Neural progenitor cell (in vitro differentiated cells): ENCODE data around the gene PADI1. TPM values are rescaled to one million over a fixed set of nuclear protein-coding genes. Genes with fewer than 3 reads are reported as not detected.

Experiments
- DNase-seq: peaks from one replicate; pipeline ENCODE4 v3.0.0-alpha.2; 2016; ENCODE audit warnings: low spot score
- H2AFZ ChIP-seq: fragments of 200-600 bp; sonication (generic); replicated peaks from 2 replicates; pipeline ENCODE4 v1.6.1; 2016; ENCODE audit warnings: antibody characterized with exemption
- H3F3A ChIP-seq: fragments of 200-600 bp; sonication (generic); 2 replicates; pipeline ENCODE4 v1.6.1; 2016; ENCODE audit warnings: antibody characterized with exemption, low read depth
- H3K27ac ChIP-seq: fragments of 200-600 bp; sonication (generic); 2 replicates; pipeline ENCODE4 v1.5.1; 2016; ENCODE audit warnings: mild to moderate bottlenecking
- H3K27me3 ChIP-seq: fragments of 200-600 bp; sonication (generic); 2 replicates; pipeline ENCODE4 v1.6.1; 2016; ENCODE audit warnings: mild to moderate bottlenecking, moderate library complexity
- H3K36me3 ChIP-seq: fragments of 200-600 bp; sonication (generic); 2 replicates; pipeline ENCODE4 v1.5.1; 2016
- H3K4me1 ChIP-seq: fragments of 200-600 bp; sonication (generic); 2 replicates; pipeline ENCODE4 v1.6.1; 2016; ENCODE audit warnings: mixed run types
- H3K4me2 ChIP-seq: fragments of 200-600 bp; sonication (generic); 2 replicates; pipeline ENCODE4 v1.6.1; 2016
- H3K4me3 ChIP-seq: fragments of 200-600 bp; sonication (generic); 2 replicates; pipeline ENCODE4 v1.5.1; 2016
- H3K79me2 ChIP-seq: fragments of 200-600 bp; sonication (generic); 2 replicates; pipeline ENCODE4 v1.6.1; 2016; ENCODE audit warnings: low read depth
- H3K9ac ChIP-seq: fragments of 200-600 bp; sonication (generic); 2 replicates; pipeline ENCODE4 v1.6.1; 2016
- H3K9me3 ChIP-seq: fragments of 200-600 bp; sonication (generic); 2 replicates; pipeline ENCODE4 v1.5.1; 2016; ENCODE audit warnings: low read depth
- H4K20me1 ChIP-seq: fragments of 200-600 bp; sonication (generic); 2 replicates; pipeline ENCODE4 v1.6.1; 2016; ENCODE audit warnings: low read depth
- H3K27ac Mint-ChIP-seq: 3 replicates; pipeline ENCODE4 v1.8.0; 2021; ENCODE audit warnings: mixed read lengths
- H3K27me3 Mint-ChIP-seq: 2 replicates; pipeline ENCODE4 v1.8.0; 2022; ENCODE audit warnings: low read depth, mild to moderate bottlenecking, inconsistent platforms, moderate library complexity, mixed read lengths; ENCODE audit not compliant: insufficient read depth
- H3K36me3 Mint-ChIP-seq: 3 replicates; pipeline ENCODE4 v1.8.0; 2021; ENCODE audit warnings: mixed read lengths
- H3K4me1 Mint-ChIP-seq: 3 replicates; pipeline ENCODE4 v1.8.0; 2021; ENCODE audit warnings: mixed read lengths
- H3K4me3 Mint-ChIP-seq: 3 replicates; pipeline ENCODE4 v1.8.0; 2021; ENCODE audit warnings: mild to moderate bottlenecking, moderate library complexity, mixed read lengths
- H3K9me3 Mint-ChIP-seq: 3 replicates; pipeline ENCODE4 v1.8.0; 2020; ENCODE audit warnings: mixed read lengths
- CTCF ChIP-seq: fragments of 200-600 bp; sonication (generic); IDR thresholded peaks from 2 replicates; pipeline ENCODE4 v1.5.1; 2017; ENCODE audit warnings: antibody characterized with exemption, mild to moderate bottlenecking
- EZH2 ChIP-seq: fragments of 200-600 bp; sonication (generic); IDR thresholded peaks from 2 replicates; pipeline ENCODE4 v1.6.1; 2017; ENCODE audit warnings: antibody characterized with exemption, mild to moderate bottlenecking, moderate library complexity
- EZH2phosphoT487 ChIP-seq: fragments of 200-600 bp; sonication (generic); IDR thresholded peaks from 2 replicates; pipeline ENCODE4 v1.6.1; 2017; ENCODE audit warnings: antibody characterized with exemption
- total RNA-seq: library from RNA; depleted of rRNA; stranded (reverse); fragments of >200 nt; gene quantifications from 2 replicates; pipeline ENCODE4 v1.2.3, GENCODE V29; 2015; ENCODE audit warnings: low replicate concordance

The PADI1 gene
- total RNA-seq, 1 donor from 2014 or later = 0.09 TPM

- Histone ChIP-seq H3K9me3 (no peaks in the 10 kb centered on the region), H3K36me3 (no peaks in the 10 kb centered on the region), H4K20me1 (no peaks in the 10 kb centered on the region), H3K4me3 (no peak overlapping the region), H3K4me2 (no peak overlapping the region), H3F3A (no peaks in the 10 kb centered on the region), H3K27me3 (no peaks in the 10 kb centered on the region), H3K4me1 (peaks cover 3% of the 10 kb centered on the region), H3K27ac (no peak overlapping the region), H2AFZ (no peak overlapping the region), H3K79me2 (no peaks in the 10 kb centered on the region), H3K9ac (no peak overlapping the region)
- TF ChIP-seq CTCF (no peak), EZH2 (no peak), EZH2phosphoT487 (no peak)
- H3K4me1 Mint-ChIP-seq = peaks cover 3% of the 10 kb centered on the region
- no peak overlapping the region for H3K4me3 Mint-ChIP-seq
- DNase-seq = no peak
- peak overlapping the region; percentile 90 for H3K27ac Mint-ChIP-seq
- no peaks in the 10 kb centered on the region for H3K36me3 Mint-ChIP-seq
- peaks cover 8% of the 10 kb centered on the region for H3K27me3 Mint-ChIP-seq
- H3K9me3 Mint-ChIP-seq = peaks cover 2% of the 10 kb centered on the region
Measured at GRCh38 chr1:17161926-17162800, 42.8 kb upstream of the PADI1 start.

- no peak for TF ChIP-seq CTCF
- no peaks in the 10 kb centered on the region for H3K27me3 ChIP-seq
- no peak overlapping the region for H3K4me2 ChIP-seq
- Mint-ChIP-seq H3K27ac (no peak overlapping the region), H3K4me3 (no peak overlapping the region), H3K27me3 (peaks cover 11% of the 10 kb centered on the region), H3K36me3 (no peaks in the 10 kb centered on the region), H3K4me1 (peaks cover 6% of the 10 kb centered on the region), H3K9me3 (no peaks in the 10 kb centered on the region)
- H3K9me3 ChIP-seq = no peaks in the 10 kb centered on the region
- no peak overlapping the region for H2AFZ ChIP-seq
- H3K27ac ChIP-seq = no peak overlapping the region
- no peaks in the 10 kb centered on the region for H3K79me2 ChIP-seq
- no peak overlapping the region for H3K9ac ChIP-seq
- H3K4me3 ChIP-seq = no peak overlapping the region
- no peaks in the 10 kb centered on the region for H3F3A ChIP-seq
- H4K20me1 ChIP-seq = no peaks in the 10 kb centered on the region
- H3K4me1 ChIP-seq = peaks cover 3% of the 10 kb centered on the region
- DNase-seq = no peak
- H3K36me3 ChIP-seq = no peaks in the 10 kb centered on the region
Measured at GRCh38 chr1:17162941-17163340, 42.0 kb upstream of the PADI1 start.

GRCh38 chr1:17163371-17163770 lies 41.6 kb upstream of the PADI1 start:
- H2AFZ ChIP-seq = no peak overlapping the region
- H4K20me1 ChIP-seq = no peaks in the 10 kb centered on the region
- no peaks in the 10 kb centered on the region for H3K36me3 ChIP-seq
- H3K27me3 ChIP-seq = no peaks in the 10 kb centered on the region
- Mint-ChIP-seq H3K27me3 (peaks cover 12% of the 10 kb centered on the region), H3K27ac (no peak overlapping the region), H3K9me3 (no peaks in the 10 kb centered on the region), H3K36me3 (no peaks in the 10 kb centered on the region), H3K4me1 (peaks cover 6% of the 10 kb centered on the region), H3K4me3 (no peak overlapping the region)
- no peak overlapping the region for H3K27ac ChIP-seq
- H3K9ac ChIP-seq = no peak overlapping the region
- peaks cover 3% of the 10 kb centered on the region for H3K4me1 ChIP-seq
- DNase-seq = no peak
- no peaks in the 10 kb centered on the region for H3K79me2 ChIP-seq
- no peaks in the 10 kb centered on the region for H3F3A ChIP-seq
- H3K4me2 ChIP-seq = no peak overlapping the region
- no peak overlapping the region for H3K4me3 ChIP-seq
- TF ChIP-seq EZH2 (no peak), EZH2phosphoT487 (no peak), CTCF (no peak)
- no peaks in the 10 kb centered on the region for H3K9me3 ChIP-seq
